Esophagus muscularis mucosa (tissue), 4 donors: ENCODE data around the gene PADI2. TPM values are rescaled to one million over a fixed set of nuclear protein-coding genes. Genes with fewer than 3 reads are reported as not detected.

Experiments used
- DNase-seq: peaks from one replicate; pipeline ENCODE4 v3.0.0-alpha.2; 2017; ENCODE audit errors: extremely low spot score
- H3K27ac ChIP-seq, 4 donors: fragments of 200-600 bp; sonication (generic); replicated peaks in 1 of 4; 1 replicate in 3 of 4; 2 replicates in 1 of 4; pipeline ENCODE4 v1.5.1; 2016 to 2019; ENCODE audit warnings: mild to moderate bottlenecking in 1 of 4
- H3K27me3 ChIP-seq, 4 donors: fragments of 200-600 bp; sonication (generic); one replicate each; pipeline versions ENCODE4 v1.5.1 to v1.6.0; 2016 to 2019
- H3K36me3 ChIP-seq, 4 donors: fragments of 200-600 bp; sonication (generic); one replicate each; pipeline ENCODE4 v1.5.1; 2016 to 2019
- H3K4me1 ChIP-seq, 4 donors: fragments of 200-600 bp; sonication (generic); one replicate each; pipeline ENCODE4 v1.5.1; 2016 to 2019
- H3K4me3 ChIP-seq, 4 donors: fragments of 200-600 bp; sonication (generic); 1 replicate in 2 of 4; 2 replicates in 2 of 4; pipeline ENCODE4 v1.5.1; 2016 to 2019; ENCODE audit warnings: mild to moderate bottlenecking in 4 of 4, moderate library complexity in 1 of 4
- H3K9me3 ChIP-seq, 4 donors: fragments of 200-600 bp; sonication (generic); 1 replicate in 3 of 4; 2 replicates in 1 of 4; pipeline ENCODE4 v1.5.1; 2016 to 2019
- CTCF ChIP-seq, 3 experiments: fragments of 200-600 bp in 2 of 3; fragments of 450-650 bp in 1 of 3; sonication (generic) in 2 of 3; IDR thresholded peaks; one replicate each; pipeline ENCODE4 v1.5.1; 2017 to 2019; ENCODE audit warnings: antibody characterized with exemption in 3 of 3, mild to moderate bottlenecking in 2 of 3, moderate library complexity in 1 of 3
- EP300 ChIP-seq: sonication (generic); formaldehyde crosslinking; IDR thresholded peaks from one replicate; pipeline ENCODE4 v1.6.1; 2017; ENCODE audit warnings: antibody characterized with exemption
- POLR2A ChIP-seq: fragments of 450-650 bp; IDR thresholded peaks from one replicate; pipeline ENCODE4 v1.6.1; 2017; ENCODE audit warnings: antibody characterized with exemption, moderate library complexity, mild to moderate bottlenecking, low read depth
- POLR2AphosphoS5 ChIP-seq, 2 donors: sonication (generic); formaldehyde crosslinking; IDR thresholded peaks; one replicate each; pipeline ENCODE4 v1.6.1; 2017; ENCODE audit warnings: antibody characterized with exemption in 2 of 2
- WGBS: methylation state at CpG from one replicate; pipeline ENCODE4 v1.1.5; 2018; 5-methylcytosine and 5-hydroxymethylcytosine counted together
- intact Hi-C: fragments of 100-400 bp; cut with DNase I; formaldehyde crosslinking; loops from one replicate; pipeline ENCODE4 v1.15.1; 2023
- total RNA-seq, 4 donors: library from RNA; depleted of rRNA; stranded (reverse); fragments of >200 nt; gene quantifications; one replicate each; pipeline versions ENCODE4 v1.1.0 to v1.2.1, GENCODE V29; 2016

Gene PADI2
- total RNA-seq, 4 donors from 2014 or later = 0.39 to 2.0 (median 0.65) TPM

- no peak overlapping the region for H3K27ac ChIP-seq
- no peak for DNase-seq
- intact Hi-C loops = no loop called here
- WGBS = 85% methylated on average over 2 of the region's 2 CpGs
- peaks cover 0 to 12% (median 0%) of the 10 kb centered on the region in 4 donors for H3K27me3 ChIP-seq
- H3K4me1 ChIP-seq = peaks cover 0 to 6% (median 2%) of the 10 kb centered on the region in 4 donors
- no peak overlapping the region for H3K4me3 ChIP-seq
- TF ChIP-seq EP300 (no peak), POLR2AphosphoS5 (IDR thresholded peaks at IDR 0.05) (no peak), POLR2A (no peak), CTCF (IDR thresholded peaks at IDR 0.05) (no peak)
- H3K9me3 ChIP-seq = no peaks in the 10 kb centered on the region
- H3K36me3 ChIP-seq = no peaks in the 10 kb centered on the region
Measured at GRCh38 chr1:17110555-17110926, 8.7 kb downstream of the PADI2 start.

- Histone ChIP-seq H3K4me1 (peaks cover 0 to 6% (median 2%) of the 10 kb centered on the region in 4 donors), H3K4me3 (no peak overlapping the region), H3K27me3 (peaks cover 0 to 13% (median 0%) of the 10 kb centered on the region in 4 donors), H3K36me3 (no peaks in the 10 kb centered on the region), H3K27ac (no peak overlapping the region), H3K9me3 (no peaks in the 10 kb centered on the region)
- intact Hi-C loops = no loop called here
- 70% methylated on average over 5 of the region's 5 CpGs for WGBS
- TF ChIP-seq EP300 (no peak), POLR2A (no peak), CTCF (IDR thresholded peaks at IDR 0.05) (no peak)
- DNase-seq = no peak
Measured at GRCh38 chr1:17109892-17110554, 9.2 kb downstream of the PADI2 start.

- Histone ChIP-seq H3K4me3 (no peak overlapping the region), H3K27ac (no peak overlapping the region), H3K36me3 (no peaks in the 10 kb centered on the region), H3K27me3 (peaks cover 0 to 13% (median 0%) of the 10 kb centered on the region in 4 donors), H3K9me3 (no peaks in the 10 kb centered on the region), H3K4me1 (peaks cover 0 to 2% (median 1%) of the 10 kb centered on the region in 4 donors)
- DNase-seq = no peak
- 100% methylated on average over 1 of the region's 1 CpG for WGBS
- TF ChIP-seq POLR2A = no peak
- TF ChIP-seq EP300 = no peak
- TF ChIP-seq CTCF (IDR thresholded peaks at IDR 0.05) = no peak
- no peak for TF ChIP-seq POLR2AphosphoS5 (IDR thresholded peaks at IDR 0.05)
- intact Hi-C loops = no loop called here
Measured at GRCh38 chr1:17108786-17109185, 10.5 kb downstream of the PADI2 start.

- WGBS = 81% methylated on average over 8 of the region's 8 CpGs
Measured at GRCh38 chr1:17108360-17108759, 10.9 kb downstream of the PADI2 start.

More at GRCh38 chr1:17108360-17108759, 10.9 kb downstream of the PADI2 start:
- no peak overlapping the region for H3K27ac ChIP-seq
- H3K4me1 ChIP-seq = no peaks in the 10 kb centered on the region
- no peaks in the 10 kb centered on the region for H3K9me3 ChIP-seq
- no peak overlapping the region for H3K4me3 ChIP-seq
- H3K36me3 ChIP-seq = no peaks in the 10 kb centered on the region
- H3K27me3 ChIP-seq = peaks cover 0 to 13% (median 0%) of the 10 kb centered on the region in 4 donors
- DNase-seq = no peak
- TF ChIP-seq CTCF (IDR thresholded peaks at IDR 0.05) = no peak
- no peak for TF ChIP-seq POLR2AphosphoS5 (IDR thresholded peaks at IDR 0.05)
- TF ChIP-seq POLR2A = no peak
- no peak for TF ChIP-seq EP300
- intact Hi-C loops = no loop called here
